Rectal smooth muscle tissue (tissue), 1 donor: ENCODE results near the gene LPIN1.
"Not testable (repeated sequence)": the region's sequence is repeated elsewhere in the genome, so short reads cannot be mapped to it uniquely, and the experiment has no call there.

Experiments
- H3K27ac ChIP-seq: one replicate; pipeline ENCODE4 v1.7.0; 2013; ENCODE audit warnings: low read depth, low read length, inconsistent platforms
- H3K27me3 ChIP-seq: one replicate; pipeline ENCODE4 v1.7.0; 2013; ENCODE audit warnings: low read length; ENCODE audit not compliant: control insufficient read depth, insufficient read depth
- H3K36me3 ChIP-seq: one replicate; pipeline ENCODE4 v1.7.0; 2013; ENCODE audit warnings: low read length; ENCODE audit not compliant: control insufficient read depth, insufficient read depth
- H3K4me1 ChIP-seq: one replicate; pipeline ENCODE4 v1.7.0; 2013; ENCODE audit warnings: low read length; ENCODE audit not compliant: control insufficient read depth, insufficient read depth
- H3K4me3 ChIP-seq: one replicate; pipeline ENCODE4 v1.7.0; 2013; ENCODE audit warnings: low read length
- H3K9ac ChIP-seq: one replicate; pipeline ENCODE4 v1.7.0; 2013; ENCODE audit warnings: low read length

The LPIN1 gene

DNA sequence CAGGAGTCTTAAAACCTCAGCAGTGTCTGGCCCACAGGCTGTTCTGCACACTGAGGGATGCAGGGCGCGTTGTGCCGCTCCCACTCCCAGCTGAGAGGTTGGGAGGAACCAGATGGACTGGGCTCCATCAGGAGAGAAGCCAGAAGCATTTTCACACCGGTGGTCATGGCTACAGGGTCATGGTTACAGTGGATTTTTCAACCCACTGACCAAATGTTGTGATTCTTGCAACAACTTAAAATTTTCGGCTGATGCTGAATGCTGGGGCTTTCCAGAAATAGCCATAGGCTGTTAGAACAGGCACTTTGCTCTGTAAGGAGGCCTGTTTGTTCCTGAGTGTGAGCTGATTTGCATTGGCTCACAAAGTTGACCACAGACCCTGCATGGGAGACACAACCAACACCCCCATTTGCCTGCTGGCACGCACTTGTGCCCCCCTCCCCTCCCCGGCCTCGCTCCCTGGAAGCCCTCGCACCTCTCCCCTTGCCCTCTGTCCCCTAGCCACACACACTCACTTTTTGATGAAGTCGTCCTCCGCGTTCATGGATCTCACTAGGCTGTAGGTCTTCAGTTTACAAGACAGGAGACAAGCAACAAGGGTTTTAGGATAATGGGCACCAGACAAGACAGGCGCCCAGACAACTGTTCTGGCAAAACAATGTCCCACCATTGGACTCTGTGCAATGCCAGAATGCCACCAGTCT is 3.4 kb downstream of the LPIN1 start:
- Histone ChIP-seq H3K4me1 (peaks cover 14% of the 10 kb centered on the region), H3K27me3 (no peaks in the 10 kb centered on the region), H3K9ac (no peak overlapping the region), H3K27ac (no peak overlapping the region), H3K36me3 (no peaks in the 10 kb centered on the region), H3K4me3 (no peak overlapping the region)

DNA sequence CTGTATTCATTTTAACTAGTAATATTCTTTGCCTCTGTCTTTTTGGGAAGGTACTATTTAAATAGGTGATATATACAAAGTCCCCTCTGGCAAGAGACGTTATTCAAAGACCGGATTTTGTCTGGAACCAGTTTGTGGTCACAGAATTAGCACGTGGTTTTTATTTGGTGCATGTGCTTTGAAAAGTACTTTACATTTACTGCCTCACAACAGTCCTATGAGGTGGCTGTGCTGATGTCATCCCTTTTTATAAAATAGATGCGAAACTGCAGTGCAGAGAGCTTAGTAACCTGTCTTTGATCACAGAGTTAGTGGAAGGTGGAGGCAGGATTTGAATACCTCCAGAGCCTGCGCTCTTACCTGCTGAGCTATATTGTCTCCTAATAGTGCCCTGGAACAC is 4.0 kb downstream of the LPIN1 start:
- Histone ChIP-seq H3K27me3 (no peaks in the 10 kb centered on the region), H3K9ac (no peak overlapping the region)

DNA sequence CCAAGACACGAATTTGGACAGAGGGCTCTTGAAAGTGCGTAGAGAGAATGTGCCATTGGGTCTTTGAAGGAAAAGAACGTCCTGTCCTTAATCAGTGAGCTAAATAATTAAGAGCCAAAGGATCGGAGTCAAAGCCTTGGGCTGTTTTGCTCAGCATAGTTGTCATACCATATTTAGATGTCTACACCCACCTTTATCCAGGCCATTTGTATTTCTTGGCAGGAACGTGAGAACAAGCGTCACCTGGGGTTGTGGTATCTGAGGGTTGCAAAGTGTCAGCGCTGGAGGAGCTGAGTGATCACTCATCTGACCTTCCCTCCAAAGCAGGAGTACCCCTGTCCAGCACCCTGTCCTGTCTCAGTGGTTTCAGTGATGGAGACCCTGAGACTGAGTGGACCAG is 4.5 kb downstream of the LPIN1 start:
- Histone ChIP-seq H3K27ac (no peak overlapping the region), H3K27me3 (no peaks in the 10 kb centered on the region), H3K36me3 (no peaks in the 10 kb centered on the region), H3K9ac (no peak overlapping the region), H3K4me1 (peaks cover 13% of the 10 kb centered on the region), H3K4me3 (no peak overlapping the region)

More for the DNA sequence above, 4.0 kb downstream of the LPIN1 start:
- H3K36me3 ChIP-seq = no peaks in the 10 kb centered on the region
- no peak overlapping the region for H3K4me3 ChIP-seq
- no peak overlapping the region for H3K27ac ChIP-seq
- H3K4me1 ChIP-seq = peaks cover 14% of the 10 kb centered on the region

DNA sequence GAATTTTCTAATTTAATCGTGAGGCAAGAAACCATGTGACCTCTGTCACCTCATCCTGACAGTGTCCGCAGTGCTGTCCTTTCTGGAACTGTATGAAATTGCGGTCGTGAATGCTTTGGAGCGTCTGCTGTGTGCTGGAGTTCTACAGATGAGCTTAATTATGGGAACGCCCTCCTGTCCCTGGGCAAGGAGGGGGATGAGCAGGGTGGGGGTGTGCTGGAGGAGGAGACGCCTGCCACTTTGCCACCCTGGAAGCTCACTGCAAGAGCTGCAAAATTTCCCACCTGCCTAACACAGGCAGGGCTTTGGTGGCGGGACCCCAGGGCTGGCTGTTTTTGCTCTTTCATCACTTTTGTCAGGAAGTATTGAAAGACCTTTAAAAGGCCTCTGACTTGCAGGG is 6.5 kb downstream of the LPIN1 start:
- H3K27ac ChIP-seq = no peak overlapping the region
- H3K4me3 ChIP-seq = no peak overlapping the region
- H3K36me3 ChIP-seq = no peaks in the 10 kb centered on the region
- H3K4me1 ChIP-seq = peaks cover 4% of the 10 kb centered on the region
- no peak overlapping the region for H3K9ac ChIP-seq
- no peaks in the 10 kb centered on the region for H3K27me3 ChIP-seq

DNA sequence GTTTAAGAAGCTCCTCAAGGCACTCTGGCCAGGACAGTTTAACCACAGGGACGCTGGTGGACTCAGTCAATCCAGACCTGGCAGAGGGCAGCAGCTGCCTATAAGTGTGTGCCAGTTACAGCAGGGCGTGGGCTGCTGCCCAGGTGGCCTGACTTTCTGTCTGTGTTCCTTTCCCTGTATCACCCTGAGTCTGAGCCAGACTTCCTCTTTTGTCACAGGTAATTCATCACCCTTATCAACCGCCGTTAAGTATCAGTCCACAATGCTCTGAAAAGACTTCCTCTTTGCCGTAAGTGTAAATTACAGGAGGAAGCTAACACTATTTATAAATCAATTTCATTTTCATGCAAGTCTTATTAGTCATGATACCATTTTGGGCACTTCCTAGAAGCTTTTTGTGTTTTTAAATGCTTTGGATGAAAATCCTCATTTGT is 7.0 kb downstream of the LPIN1 start:
- H3K4me1 ChIP-seq = no peaks in the 10 kb centered on the region
- peak overlapping the region; percentile 38 for H3K4me3 ChIP-seq
- H3K27me3 ChIP-seq = no peaks in the 10 kb centered on the region
- H3K9ac ChIP-seq = no peak overlapping the region
- no peak overlapping the region for H3K27ac ChIP-seq
- H3K36me3 ChIP-seq = no peaks in the 10 kb centered on the region

DNA sequence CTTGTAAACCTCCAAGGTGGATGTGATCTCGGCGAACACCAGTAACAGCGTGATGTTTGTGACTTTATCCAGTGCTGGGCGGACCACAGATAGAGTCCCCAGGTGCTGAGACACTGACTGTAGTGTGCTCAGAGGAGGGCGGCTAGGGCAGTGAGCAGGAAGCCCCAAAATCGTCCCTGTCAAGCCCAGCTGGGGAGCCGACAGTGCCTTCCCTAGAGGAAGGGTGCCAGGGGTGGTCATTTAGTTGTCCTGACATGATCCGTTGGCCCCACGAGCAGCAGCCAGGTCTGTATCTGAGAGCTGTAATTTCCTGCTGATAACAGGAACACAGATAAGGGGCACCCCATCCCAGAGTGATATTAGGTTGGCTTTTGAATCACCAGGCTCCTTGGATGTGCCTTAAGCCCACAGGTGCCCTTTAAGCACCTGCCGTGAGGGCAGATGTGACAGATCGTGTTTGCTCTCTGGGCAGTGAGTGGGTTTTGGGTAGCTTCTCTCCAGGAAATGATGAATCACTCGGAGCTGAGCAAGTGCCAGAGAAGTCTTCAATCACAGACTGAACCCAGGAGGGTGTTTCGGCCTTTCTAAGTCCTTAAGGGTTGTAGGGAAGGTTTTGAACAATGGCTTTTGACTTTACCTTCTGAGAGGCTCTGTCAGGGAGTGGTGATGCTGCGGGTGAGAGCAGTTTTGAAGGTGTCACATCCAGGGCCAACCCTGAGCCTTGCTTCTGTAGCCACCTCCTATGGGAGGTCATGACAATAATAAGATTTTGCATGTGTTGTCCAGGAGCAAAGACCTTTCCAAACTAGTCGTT is 7.7 kb downstream of the LPIN1 start:
- Histone ChIP-seq H3K9ac (no peak overlapping the region), H3K27ac (no peak overlapping the region), H3K4me1 (no peaks in the 10 kb centered on the region), H3K27me3 (no peaks in the 10 kb centered on the region), H3K36me3 (no peaks in the 10 kb centered on the region), H3K4me3 (peak overlapping the region; percentile 38)

DNA sequence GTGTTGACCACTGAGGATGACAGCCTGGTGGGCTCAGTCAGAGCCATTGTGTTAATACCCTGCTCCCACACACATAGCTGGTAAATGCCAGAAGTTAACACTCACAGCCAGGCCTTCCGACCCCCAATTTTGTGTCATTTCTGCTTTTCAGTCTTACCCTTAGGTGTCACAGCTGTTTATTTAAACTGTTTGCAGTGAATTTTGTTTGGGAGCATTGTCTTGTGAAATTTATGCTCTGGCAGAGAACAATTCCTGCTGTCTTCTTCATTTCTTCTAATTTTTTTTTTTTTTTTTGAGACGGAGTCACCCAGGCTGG is 8.2 kb downstream of the LPIN1 start:
- Histone ChIP-seq H3K4me3 (no peak overlapping the region), H3K27ac (no peak overlapping the region), H3K36me3 (no peaks in the 10 kb centered on the region), H3K9ac (no peak overlapping the region), H3K4me1 (no peaks in the 10 kb centered on the region), H3K27me3 (no peaks in the 10 kb centered on the region)

DNA sequence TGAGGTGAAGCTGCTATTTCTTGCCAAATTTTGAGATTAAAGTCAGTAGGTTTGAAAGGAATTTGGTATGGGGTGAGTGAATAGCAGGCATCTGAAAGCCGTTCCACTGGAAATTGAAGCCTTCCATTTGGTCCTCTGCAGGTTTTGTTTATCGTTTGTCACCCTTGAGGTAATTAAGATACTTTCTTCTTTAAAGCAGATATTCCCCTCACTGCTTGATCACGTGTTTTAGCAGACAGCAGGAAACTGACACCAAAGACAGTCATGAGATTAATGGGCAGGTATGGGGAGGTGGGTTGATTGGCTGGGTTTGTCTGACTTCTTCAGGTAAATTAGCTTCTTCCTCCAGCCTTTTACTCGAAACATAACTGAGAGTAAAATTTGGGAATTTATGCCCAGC is 10.7 kb downstream of the LPIN1 start:
- Histone ChIP-seq H3K36me3 (no peaks in the 10 kb centered on the region), H3K4me3 (no peak overlapping the region), H3K9ac (no peak overlapping the region), H3K27ac (no peak overlapping the region), H3K27me3 (no peaks in the 10 kb centered on the region), H3K4me1 (no peaks in the 10 kb centered on the region)

DNA sequence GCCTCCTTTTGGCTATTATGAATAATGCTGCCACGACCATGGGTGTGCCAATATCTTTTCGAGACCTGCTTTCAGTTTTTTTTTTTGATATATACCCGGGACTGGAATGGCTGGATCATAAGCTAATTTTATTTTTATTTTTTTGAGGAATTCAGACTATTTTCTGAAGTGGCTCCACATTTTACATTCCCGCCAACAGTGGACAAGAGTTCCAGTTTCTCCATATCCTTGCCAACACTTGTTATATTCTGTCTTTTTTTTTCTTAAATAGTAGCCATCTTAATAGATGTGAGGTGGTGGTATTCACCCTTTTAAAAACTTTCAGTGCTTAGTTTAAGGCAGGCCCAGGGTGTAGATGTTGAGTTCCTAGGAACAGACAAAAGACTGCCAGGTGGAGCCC is 11.8 kb downstream of the LPIN1 start:
- Histone ChIP-seq H3K27me3 (no peaks in the 10 kb centered on the region), H3K36me3 (no peaks in the 10 kb centered on the region), H3K4me3 (no peak overlapping the region), H3K9ac (no peak overlapping the region), H3K4me1 (no peaks in the 10 kb centered on the region), H3K27ac (no peak overlapping the region)

DNA sequence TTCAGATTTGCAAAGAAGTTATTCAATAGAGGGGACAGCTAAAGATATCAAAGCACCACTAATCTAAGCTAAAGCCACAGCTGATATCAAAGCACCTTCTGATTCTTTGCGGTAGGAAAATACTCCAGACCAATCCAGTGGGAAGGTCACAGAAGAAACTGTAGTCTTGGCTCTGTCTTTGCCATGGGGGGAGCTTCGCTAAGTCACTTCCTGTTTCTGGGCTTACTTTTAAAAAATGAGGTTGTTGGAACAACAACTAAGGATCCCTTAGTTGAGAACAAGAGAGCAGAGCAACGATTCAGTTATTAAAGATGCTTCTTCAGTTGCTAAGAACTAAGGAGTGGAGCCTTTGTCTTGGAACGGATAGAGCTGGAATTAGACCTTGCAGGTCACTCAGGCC is 12.2 kb downstream of the LPIN1 start:
- Histone ChIP-seq H3K4me3 (no peak overlapping the region), H3K9ac (no peak overlapping the region), H3K36me3 (no peaks in the 10 kb centered on the region), H3K27me3 (no peaks in the 10 kb centered on the region), H3K27ac (no peak overlapping the region), H3K4me1 (no peaks in the 10 kb centered on the region)

DNA sequence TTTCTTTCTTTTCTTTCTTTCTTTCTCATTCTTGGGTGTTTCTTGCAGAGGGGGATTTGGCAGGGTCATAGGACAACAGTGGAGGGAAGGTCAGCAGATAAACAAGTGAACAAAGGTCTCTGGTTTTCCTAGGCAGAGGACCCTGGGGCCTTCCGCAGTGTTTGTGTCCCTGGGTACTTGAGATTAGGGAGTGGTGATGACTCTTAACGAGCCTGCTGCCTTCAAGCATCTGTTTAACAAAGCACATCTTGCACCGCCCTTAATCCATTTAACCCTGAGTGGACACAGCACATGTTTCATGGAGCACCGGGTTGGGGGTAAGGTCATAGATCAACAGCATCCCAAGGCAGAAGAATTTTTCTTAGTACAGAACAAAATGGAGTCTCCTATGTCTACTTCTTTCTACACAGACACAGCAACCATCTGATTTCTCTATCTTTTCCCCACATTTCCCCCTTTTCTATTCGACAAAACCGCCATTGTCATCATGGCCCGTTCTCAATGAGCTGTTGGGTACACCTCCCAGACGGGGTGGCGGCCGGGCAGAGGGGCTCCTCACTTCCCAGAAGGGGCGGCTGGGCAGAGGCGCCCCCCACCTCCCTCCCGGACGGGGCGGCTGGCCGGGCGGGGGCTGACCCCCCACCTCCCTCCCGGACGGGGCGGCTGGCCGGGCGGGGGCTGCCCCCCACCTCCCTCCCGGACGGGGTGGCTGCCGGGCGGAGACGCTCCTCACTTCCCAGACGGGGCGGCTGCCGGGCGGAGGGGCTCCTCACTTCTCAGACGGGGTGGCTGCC is 12.9 kb downstream of the LPIN1 start:
- not testable (repeated sequence) for H3K27ac ChIP-seq, H3K4me1 ChIP-seq, H3K27me3 ChIP-seq

DNA sequence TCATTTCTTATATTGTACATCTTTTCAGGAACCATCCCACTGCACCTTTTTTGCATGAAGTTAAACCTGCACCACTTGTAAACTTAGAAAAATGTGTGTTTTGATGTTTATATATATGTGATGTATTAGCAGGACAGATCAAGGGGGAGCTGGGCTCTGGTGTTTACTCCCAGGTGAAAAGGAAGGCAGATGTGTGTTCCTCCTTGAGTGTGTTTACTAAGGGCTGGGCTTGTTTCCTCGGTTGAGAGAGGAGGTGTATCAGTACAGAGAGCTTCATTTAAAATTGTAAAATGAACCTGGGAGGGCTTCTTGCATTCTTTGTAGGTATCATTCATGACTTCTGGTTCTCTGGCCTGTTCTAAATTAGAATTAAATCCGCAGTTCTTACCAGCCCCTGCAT is 14.8 kb downstream of the LPIN1 start:
- Histone ChIP-seq H3K36me3 (peaks cover 9% of the 10 kb centered on the region), H3K4me1 (peaks cover 6% of the 10 kb centered on the region), H3K27me3 (no peaks in the 10 kb centered on the region), H3K9ac (no peak overlapping the region), H3K4me3 (no peak overlapping the region), H3K27ac (no peak overlapping the region)

More for the DNA sequence above, 12.9 kb downstream of the LPIN1 start:
- not testable (repeated sequence) for H3K36me3 ChIP-seq, H3K4me3 ChIP-seq, H3K9ac ChIP-seq
